ENCODE measurements around the gene VILL. TPM values are rescaled to one million over a fixed set of nuclear protein-coding genes. Genes with fewer than 3 reads are reported as not detected.
A peak's percentile ranks its signal among the peaks of the same experiment; 100 is the strongest.
"Not testable (repeated sequence)": the region's sequence is repeated elsewhere in the genome, so short reads cannot be mapped to it uniquely, and the experiment has no call there.

VILL gene
- total RNA-seq, 1 donor from 2014 or later: 0.48 TPM

DNA sequence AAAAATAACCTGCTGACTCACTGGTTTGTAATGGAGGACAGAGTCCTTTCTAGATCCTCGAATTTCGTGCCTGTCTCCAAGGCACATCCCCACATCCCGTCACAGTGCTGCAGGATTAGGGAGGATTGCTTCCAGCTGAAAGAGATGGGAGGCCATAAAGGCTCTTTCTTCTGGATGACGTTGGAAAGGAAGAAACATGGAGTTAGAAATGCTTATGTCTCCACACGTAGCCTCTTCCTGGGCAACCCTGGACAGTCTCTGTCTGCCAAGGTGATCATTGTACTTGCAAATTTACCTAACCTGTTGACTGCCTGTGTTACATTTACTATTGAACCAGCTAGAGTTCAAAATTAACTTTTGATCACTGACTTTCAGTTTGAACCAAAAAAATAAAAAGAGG lies 27.6 kb upstream of the VILL start:
- ATAC-seq: peak; percentile 73

DNA sequence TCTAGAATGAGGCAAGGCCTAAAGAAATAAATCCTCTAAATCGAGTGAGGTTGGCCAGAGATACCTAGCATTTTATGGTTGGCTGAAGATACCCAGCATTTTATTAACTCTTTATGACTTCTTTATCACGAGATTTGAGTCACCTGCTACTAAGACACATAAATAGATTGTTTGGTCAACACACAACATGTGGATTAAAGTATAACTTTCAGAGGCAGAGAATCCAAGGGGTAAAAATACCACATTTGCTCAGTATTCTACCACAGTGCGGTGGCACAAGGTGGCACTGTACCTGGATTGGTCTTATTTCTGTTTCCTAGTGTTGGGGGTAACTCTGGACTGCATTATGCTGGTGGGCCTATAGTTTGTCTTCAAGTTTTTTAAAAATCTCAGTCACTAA lies 27.0 kb upstream of the VILL start:
- DNase-seq (ENCODE audit: low spot score): peak; percentile 38
- peak; percentile 60 for ATAC-seq

More for the DNA sequence above, 27.6 kb upstream of the VILL start:
- DNase-seq (ENCODE audit: low spot score): peak; percentile 68

DNA sequence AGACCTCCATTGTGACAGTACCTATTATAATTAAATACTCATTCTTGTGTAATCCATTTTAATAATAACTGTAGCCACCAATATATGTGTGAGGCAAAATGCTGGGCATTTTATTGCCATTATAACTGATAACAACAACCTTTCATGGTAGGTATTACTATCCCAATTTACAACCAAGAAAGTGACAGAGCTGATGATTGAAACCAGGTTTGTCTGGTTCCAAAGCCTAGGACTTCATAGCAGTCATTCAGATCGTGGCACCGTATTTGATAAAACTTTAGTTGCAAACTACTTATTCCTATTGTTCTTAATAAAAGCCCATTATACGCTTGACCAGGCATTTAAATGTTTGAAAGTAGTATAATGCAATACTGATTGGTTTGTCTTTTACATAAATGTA lies 26.4 kb upstream of the VILL start:
- ATAC-seq: no peak
- no peak for DNase-seq (ENCODE audit: low spot score)

DNA sequence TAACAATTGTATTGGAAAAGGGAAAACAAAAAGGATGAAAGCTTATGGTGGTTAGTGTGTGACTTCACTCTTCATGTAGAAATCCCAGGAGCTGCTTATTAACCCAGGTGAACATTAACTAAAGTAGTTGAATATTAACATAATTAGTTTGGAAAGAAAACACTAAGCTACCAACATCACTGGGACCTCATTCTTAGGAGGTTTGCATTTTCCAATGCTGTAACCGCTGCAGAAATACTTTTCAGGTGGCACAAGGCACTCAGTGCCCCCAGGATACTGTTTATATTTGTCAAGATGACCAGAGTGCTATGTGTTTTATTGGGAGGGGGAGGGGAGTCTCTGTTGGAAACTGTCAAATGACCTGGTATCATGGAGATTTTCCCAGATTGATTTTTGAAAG lies 25.9 kb upstream of the VILL start:
- ATAC-seq (peak; percentile 61), DNase-seq (ENCODE audit: low spot score) (peak; percentile 50)

DNA sequence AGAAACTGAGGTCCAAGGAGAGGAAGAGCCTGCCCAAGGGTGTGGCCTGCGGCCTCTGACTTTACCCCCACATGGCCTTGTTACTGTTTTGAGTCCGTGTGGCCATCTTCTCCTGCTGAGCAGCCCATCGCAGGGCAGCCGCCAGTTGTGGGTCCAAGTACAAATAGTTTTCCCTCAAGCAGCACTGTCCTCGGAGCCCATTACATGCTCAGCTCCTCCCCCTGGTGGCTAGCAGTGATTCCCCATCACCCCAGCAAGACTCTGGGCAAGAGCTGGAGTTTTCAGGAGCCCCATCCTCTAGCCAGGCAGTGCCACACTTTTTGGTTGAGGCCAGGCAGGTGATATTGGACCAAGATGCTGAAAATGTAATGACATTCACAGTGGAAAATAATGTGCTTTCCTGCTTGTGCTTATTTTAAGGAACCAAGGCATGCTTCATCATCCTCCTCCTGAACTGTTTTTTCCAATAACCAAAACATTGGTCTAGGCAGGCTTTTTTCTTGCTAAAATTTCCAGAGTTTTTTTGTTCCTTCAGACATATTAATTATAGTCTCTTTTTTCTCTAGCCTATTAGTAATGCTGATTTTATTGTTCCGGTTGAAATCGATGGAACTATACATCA lies 23.2 kb upstream of the VILL start:
- ATAC-seq: peak; percentile 69
- peak; percentile 73 for DNase-seq (ENCODE audit: low spot score)

GRCh38 chr3:37968199-37968598 lies 22.4 kb upstream of the VILL start:
- DNase-seq (ENCODE audit: low spot score) (no peak), ATAC-seq (no peak)

- DNase-seq (ENCODE audit: low spot score) (peak; percentile 42), ATAC-seq (no peak)
Observed at GRCh38 chr3:37968813-37969595, 21.6 kb upstream of the VILL start.

GRCh38 chr3:37969596-37970100 lies 20.9 kb upstream of the VILL start:
- DNase-seq (ENCODE audit: low spot score) (no peak), ATAC-seq (no peak)

- ATAC-seq (peak; percentile 47), DNase-seq (ENCODE audit: low spot score) (peak; percentile 51)
Observed at GRCh38 chr3:37970802-37971201, 19.8 kb upstream of the VILL start.

DNA sequence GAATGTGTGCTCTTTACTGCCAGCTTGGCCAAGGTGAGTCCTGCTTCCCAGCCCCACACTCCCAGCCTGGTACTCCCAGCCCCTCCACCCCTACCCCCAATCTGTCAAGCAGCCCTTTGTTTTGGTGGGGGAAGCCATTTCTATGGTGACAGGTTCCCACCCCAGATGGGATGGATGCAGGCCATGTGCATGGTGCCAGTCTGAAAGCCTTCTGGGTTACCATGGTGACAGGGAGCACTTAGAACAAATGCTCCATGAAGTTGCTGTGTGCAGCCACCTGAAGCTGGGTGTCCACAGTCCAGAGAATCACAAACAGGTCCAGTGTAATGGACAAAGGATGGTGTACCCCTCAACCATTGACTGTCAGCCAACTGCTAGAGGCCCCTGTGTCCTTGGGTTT lies 19.1 kb upstream of the VILL start:
- no peak for ATAC-seq
- no peak for DNase-seq (ENCODE audit: low spot score)

DNA sequence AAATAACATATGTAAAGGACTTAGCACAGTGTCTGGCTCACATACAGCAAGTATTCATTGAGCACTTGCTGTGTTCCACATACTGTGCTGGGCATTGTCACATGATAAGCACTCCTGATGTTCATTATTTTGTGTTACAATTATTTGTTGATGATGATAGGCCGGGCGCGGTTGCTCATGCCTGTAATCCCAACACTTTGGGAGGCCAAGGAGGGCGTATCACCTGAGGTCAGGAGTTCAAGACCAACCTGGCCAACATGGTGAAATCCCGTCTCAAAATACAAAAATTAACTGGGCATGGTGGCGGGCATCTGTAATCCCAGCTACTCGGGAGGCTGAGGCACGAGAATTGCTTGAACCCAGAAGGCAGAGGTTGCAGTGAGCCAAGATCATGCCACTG lies 18.5 kb upstream of the VILL start:
- ATAC-seq: not testable (repeated sequence)
- DNase-seq (ENCODE audit: low spot score): peak; percentile 30

- DNase-seq (ENCODE audit: low spot score) (peak; percentile 40), ATAC-seq (no peak)
Observed at GRCh38 chr3:37973246-37974054, 17.1 kb upstream of the VILL start.

- ATAC-seq: peak; percentile 88
- DNase-seq (ENCODE audit: low spot score): peak; percentile 58
Observed at GRCh38 chr3:37974121-37975083, 16.2 kb upstream of the VILL start.

DNA sequence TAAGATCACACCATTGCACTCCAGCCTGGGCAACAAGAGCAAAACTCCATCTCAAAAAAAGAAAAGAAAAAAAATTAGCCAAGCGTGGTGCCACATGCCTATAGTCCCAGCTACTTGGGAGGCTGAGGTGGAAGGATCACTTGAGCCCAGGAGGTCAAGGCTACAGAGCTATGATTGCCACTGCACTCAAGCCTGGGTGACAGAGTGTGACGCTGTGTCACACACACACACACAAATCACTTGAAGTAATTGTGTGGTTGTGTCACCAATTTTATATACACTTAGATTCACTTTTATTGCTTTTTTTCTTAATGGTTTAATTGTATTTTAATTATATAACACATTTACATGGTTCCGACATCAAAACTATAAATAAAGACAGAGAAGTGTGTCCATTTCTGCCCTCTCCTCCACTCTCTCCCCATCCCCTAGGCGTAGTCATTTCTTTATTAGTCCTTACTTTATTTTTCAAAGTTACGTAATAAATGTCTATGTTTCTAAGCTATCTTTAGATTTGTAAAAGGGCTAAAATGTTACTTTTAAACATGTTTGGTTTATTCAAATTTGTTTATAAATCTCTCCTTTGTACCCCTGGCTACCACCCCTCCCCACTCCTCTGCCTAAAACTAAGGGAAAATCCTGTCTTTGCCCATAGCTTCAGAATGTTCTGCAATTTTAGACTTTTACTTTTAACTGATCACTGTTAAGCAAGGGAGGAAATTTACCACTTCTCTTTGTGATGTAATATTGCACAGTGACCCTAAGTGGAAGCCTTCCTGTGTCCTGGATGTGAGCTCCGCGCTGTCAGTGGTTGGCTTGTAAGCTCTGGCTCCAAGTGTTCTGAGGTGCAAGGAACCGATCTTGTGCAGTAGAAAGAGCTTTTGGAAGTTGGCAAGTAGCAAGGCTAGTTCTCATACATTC lies 10.8 kb upstream of the VILL start:
- ATAC-seq (peak; percentile 76), DNase-seq (ENCODE audit: low spot score) (no peak)

DNA sequence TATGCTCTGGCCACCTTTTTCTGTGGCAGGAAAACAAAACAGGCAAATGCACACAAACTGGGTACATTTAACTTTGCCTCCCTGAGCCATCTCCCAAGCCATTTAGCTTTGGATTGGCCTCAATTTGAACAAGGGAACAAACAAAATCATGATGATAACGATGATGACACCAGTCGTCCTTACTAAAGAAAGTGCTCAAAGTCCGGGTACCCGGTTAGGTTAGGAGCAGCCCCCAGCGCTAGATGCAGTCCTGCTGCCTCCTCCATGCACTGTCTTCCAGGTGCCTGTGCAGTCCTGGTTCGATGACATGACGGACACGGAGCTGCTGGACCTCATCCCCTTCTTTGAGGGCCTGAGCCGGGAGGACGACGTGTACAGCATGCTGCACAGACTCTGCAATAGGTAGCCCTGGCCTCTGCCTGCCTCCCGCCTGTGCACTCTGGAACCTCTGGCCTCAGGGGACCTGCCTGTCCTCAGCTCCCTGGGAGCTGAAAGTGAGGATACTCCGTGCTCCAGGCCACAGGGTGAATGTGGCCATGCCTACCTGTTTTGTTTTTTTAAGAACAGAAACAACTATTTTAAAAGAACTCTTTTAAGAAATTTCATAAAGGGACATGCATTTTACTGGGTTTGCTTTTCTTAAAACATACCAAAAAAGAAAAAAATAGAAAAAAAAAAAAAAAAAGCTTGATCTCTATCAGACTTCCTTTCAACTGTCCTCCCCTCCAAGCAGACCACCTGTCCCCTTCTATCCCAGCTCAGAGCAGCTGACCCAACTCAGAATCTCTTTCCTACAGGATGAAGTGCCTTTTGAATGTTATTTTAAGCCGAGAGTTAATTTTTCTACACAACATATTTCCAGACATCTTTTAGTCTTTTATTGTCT lies 9.9 kb upstream of the VILL start:
- ATAC-seq: peak; percentile 92
- DNase-seq (ENCODE audit: low spot score): peak; percentile 72

DNA sequence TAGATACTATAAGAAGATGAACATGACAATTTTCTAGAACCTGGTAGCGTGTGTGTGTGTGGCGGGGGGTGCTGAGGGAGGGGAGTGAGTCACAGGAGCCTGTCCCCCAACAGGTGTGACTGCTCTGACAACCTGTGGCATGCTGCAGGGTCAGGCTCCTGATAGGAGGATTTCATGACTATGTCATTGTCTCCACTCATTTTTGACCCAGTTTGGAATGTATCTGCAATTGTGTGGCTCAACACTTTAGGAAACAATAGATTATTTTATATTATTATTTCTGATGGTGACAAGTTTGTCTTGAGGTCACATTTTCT lies 9.3 kb upstream of the VILL start:
- DNase-seq (ENCODE audit: low spot score) (no peak), ATAC-seq (no peak)

GRCh38 chr3:37982331-37982730 lies 8.3 kb upstream of the VILL start:
- no peak for DNase-seq (ENCODE audit: low spot score)

DNA sequence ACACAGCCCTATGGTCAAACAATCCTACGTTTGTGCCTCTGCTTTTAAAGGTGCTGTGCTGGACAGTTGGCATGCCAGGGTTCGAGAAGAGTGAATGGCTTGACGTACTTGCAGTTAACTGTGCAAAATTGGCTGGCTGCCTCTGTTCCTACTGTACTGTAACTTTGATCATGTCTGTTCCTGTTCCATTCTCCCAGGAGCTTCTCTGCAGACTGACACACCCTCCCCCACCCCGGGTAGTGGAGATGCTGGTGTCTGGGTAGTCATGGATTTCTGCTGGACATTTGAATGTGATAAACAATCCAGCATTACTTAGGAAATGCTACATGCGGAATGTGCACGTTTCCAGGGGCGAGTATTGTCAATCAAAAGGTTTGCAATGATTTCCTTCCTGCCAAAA lies 6.5 kb upstream of the VILL start:
- no peak for DNase-seq (ENCODE audit: low spot score)
- ATAC-seq: no peak

More at GRCh38 chr3:37982331-37982730, 8.3 kb upstream of the VILL start:
- ATAC-seq: no peak

All from left lobe of liver (tissue), 2 donors.